ENCODE data around the gene APBA2. TPM values are rescaled to one million over a fixed set of nuclear protein-coding genes. Genes with fewer than 3 reads are reported as not detected.
"Not testable (repeated sequence)": the region's sequence is repeated elsewhere in the genome, so short reads cannot be mapped to it uniquely, and the experiment has no call there.

Gene APBA2
- total RNA-seq, 4 donors from 2014 or later, result 2.3 to 15.0 (median 4.6) TPM; not detected in 1

- intact Hi-C loops (cut with DNase I; ENCODE audit: low total_unique reads), result no loop called here
- Histone ChIP-seq H3K4me3 (no peak overlapping the region), H3K36me3 (no peaks in the 10 kb centered on the region), H3K27me3 (no peaks in the 10 kb centered on the region), H3K9me3 (no peaks in the 10 kb centered on the region), H3K4me1 (no peaks in the 10 kb centered on the region), H3K27ac (no peak overlapping the region)
- TF ChIP-seq POLR2A (IDR thresholded peaks at IDR 0.05), result no peak
- TF ChIP-seq CTCF (IDR thresholded peaks at IDR 0.05), result no peak
- no peak for DNase-seq
Measured at GRCh38 chr15:29099131-29099880, 213.5 kb downstream of the APBA2 start.

GRCh38 chr15:29100486-29101000 lies 214.8 kb downstream of the APBA2 start:
- intact Hi-C loops (cut with DNase I; ENCODE audit: low total_unique reads), result no loop called here
- H3K4me3 ChIP-seq, result no peak overlapping the region
- no peak for DNase-seq
- no peaks in the 10 kb centered on the region for H3K9me3 ChIP-seq
- TF ChIP-seq POLR2A (IDR thresholded peaks at IDR 0.05), result no peak
- H3K4me1 ChIP-seq, result no peaks in the 10 kb centered on the region
- H3K36me3 ChIP-seq, result no peaks in the 10 kb centered on the region
- no peak overlapping the region for H3K27ac ChIP-seq
- no peaks in the 10 kb centered on the region for H3K27me3 ChIP-seq

GRCh38 chr15:29101491-29101890 lies 215.7 kb downstream of the APBA2 start:
- no peak overlapping the region for H3K27ac ChIP-seq
- no peak for DNase-seq
- H3K9me3 ChIP-seq, result no peaks in the 10 kb centered on the region
- H3K27me3 ChIP-seq, result no peaks in the 10 kb centered on the region
- no peaks in the 10 kb centered on the region for H3K36me3 ChIP-seq
- H3K4me3 ChIP-seq, result no peak overlapping the region
- intact Hi-C loops (cut with DNase I; ENCODE audit: low total_unique reads), result no loop called here
- TF ChIP-seq POLR2A (IDR thresholded peaks at IDR 0.05), result no peak
- TF ChIP-seq CTCF (IDR thresholded peaks at IDR 0.05), result no peak
- H3K4me1 ChIP-seq, result no peaks in the 10 kb centered on the region

GRCh38 chr15:29102173-29102794 lies 216.5 kb downstream of the APBA2 start:
- H3K4me1 ChIP-seq; H3K27ac ChIP-seq; DNase-seq; intact Hi-C loops (cut with DNase I; ENCODE audit: low total_unique reads); H3K27me3 ChIP-seq; H3K9me3 ChIP-seq; H3K4me3 ChIP-seq; H3K36me3 ChIP-seq: not testable (repeated sequence)
- peak in 2 of 4 experiments; percentile 6 to 12 for TF ChIP-seq CTCF (IDR thresholded peaks at IDR 0.05)

- Histone ChIP-seq H3K27me3 (no peaks in the 10 kb centered on the region), H3K36me3 (no peaks in the 10 kb centered on the region), H3K4me1 (no peaks in the 10 kb centered on the region), H3K9me3 (no peaks in the 10 kb centered on the region), H3K4me3 (peak overlapping the region; percentile 14 to 40), H3K27ac (no peak overlapping the region)
- TF ChIP-seq CTCF (IDR thresholded peaks at IDR 0.05), result no peak
- no peak for TF ChIP-seq POLR2A (IDR thresholded peaks at IDR 0.05)
- intact Hi-C loops (cut with DNase I; ENCODE audit: low total_unique reads), result no loop called here
- no peak for DNase-seq
Measured at GRCh38 chr15:29102911-29103823, 217.4 kb downstream of the APBA2 start.
